SK-N-SH treated with all-trans-retinoic acid at 6 μM for 48 hours (cell line): ENCODE results near the gene TMPO.
"Not testable (repeated sequence)": the region's sequence is repeated elsewhere in the genome, so short reads cannot be mapped to it uniquely, and the experiment has no call there.

Experiments used
- ATAC-seq: fragments of 200-7000 bp; cut with Tn5 transposase; 3 replicates; pipeline ENCODE4 v1.9.1; 2020; ENCODE audit warnings: mild to moderate bottlenecking, moderate library complexity
- ARNTL ChIP-seq: fragments of 450-650 bp; formaldehyde crosslinking; IDR thresholded peaks from 2 replicates; pipeline ENCODE4 v1.5.0; 2020; ENCODE audit warnings: low read depth, mild to moderate bottlenecking, moderate library complexity, borderline replicate concordance
- BACH2 ChIP-seq: fragments of 250-450 bp; sonication (Bioruptor Pico); IDR thresholded peaks from 2 replicates; pipeline ENCODE4 v1.9.0; 2021; ENCODE audit warnings: mild to moderate bottlenecking, borderline replicate concordance
- CSDC2 ChIP-seq: fragments of 250-450 bp; sonication (Bioruptor Pico); IDR thresholded peaks from 2 replicates; pipeline ENCODE4 v1.5.0; 2020; ENCODE audit warnings: mild to moderate bottlenecking, moderate library complexity
- ESRRG ChIP-seq: fragments of 250-450 bp; sonication (Bioruptor Pico); IDR thresholded peaks from 2 replicates; pipeline ENCODE4 v1.6.1; 2021; ENCODE audit warnings: mild to moderate bottlenecking
- ISL1 ChIP-seq: fragments of 250-450 bp; sonication (Bioruptor Pico); IDR thresholded peaks from 2 replicates; pipeline ENCODE4 v2.1.2; 2022; ENCODE audit warnings: mild to moderate bottlenecking, moderate library complexity
- PPARA ChIP-seq: fragments of 250-450 bp; sonication (Bioruptor Pico); IDR thresholded peaks from 2 replicates; pipeline ENCODE4 v1.5.0; 2020; ENCODE audit warnings: mild to moderate bottlenecking, borderline replicate concordance
- SNAI2 ChIP-seq: fragments of 250-450 bp; sonication (Bioruptor Pico); IDR thresholded peaks from 2 replicates; pipeline ENCODE4 v1.5.0; 2020; ENCODE audit warnings: mild to moderate bottlenecking, moderate library complexity
- TCF4 ChIP-seq: fragments of 250-450 bp; sonication (Bioruptor Pico); IDR thresholded peaks from 2 replicates; pipeline ENCODE4 v1.8.0; 2021; ENCODE audit warnings: mild to moderate bottlenecking, moderate library complexity, borderline replicate concordance
- ZC3H10 ChIP-seq: fragments of 250-450 bp; sonication (Bioruptor Pico); IDR thresholded peaks from 2 replicates; pipeline ENCODE4 v1.5.1; 2021; ENCODE audit warnings: mild to moderate bottlenecking, moderate library complexity
- ZNF70 ChIP-seq: fragments of 450-650 bp; formaldehyde crosslinking; IDR thresholded peaks from 2 replicates; pipeline ENCODE4 v1.5.0; 2020; ENCODE audit warnings: mild to moderate bottlenecking, moderate library complexity
- ZNF8 ChIP-seq: fragments of 450-650 bp; formaldehyde crosslinking; IDR thresholded peaks from 2 replicates; pipeline ENCODE4 v1.5.0; 2020; ENCODE audit warnings: mild to moderate bottlenecking, moderate library complexity
- TF ChIP-seq, protein P1 (sequence below): fragments of 250-450 bp; sonication (Bioruptor Pico); IDR thresholded peaks from 2 replicates; pipeline ENCODE4 v1.5.0; 2020; ENCODE audit warnings: mild to moderate bottlenecking, moderate library complexity
- TF ChIP-seq, protein P2 (sequence below): fragments of 250-450 bp; sonication (Bioruptor Pico); IDR thresholded peaks from 2 replicates; pipeline ENCODE4 v1.8.0; 2020; ENCODE audit warnings: mild to moderate bottlenecking, moderate library complexity, borderline replicate concordance

Gene TMPO

DNA sequence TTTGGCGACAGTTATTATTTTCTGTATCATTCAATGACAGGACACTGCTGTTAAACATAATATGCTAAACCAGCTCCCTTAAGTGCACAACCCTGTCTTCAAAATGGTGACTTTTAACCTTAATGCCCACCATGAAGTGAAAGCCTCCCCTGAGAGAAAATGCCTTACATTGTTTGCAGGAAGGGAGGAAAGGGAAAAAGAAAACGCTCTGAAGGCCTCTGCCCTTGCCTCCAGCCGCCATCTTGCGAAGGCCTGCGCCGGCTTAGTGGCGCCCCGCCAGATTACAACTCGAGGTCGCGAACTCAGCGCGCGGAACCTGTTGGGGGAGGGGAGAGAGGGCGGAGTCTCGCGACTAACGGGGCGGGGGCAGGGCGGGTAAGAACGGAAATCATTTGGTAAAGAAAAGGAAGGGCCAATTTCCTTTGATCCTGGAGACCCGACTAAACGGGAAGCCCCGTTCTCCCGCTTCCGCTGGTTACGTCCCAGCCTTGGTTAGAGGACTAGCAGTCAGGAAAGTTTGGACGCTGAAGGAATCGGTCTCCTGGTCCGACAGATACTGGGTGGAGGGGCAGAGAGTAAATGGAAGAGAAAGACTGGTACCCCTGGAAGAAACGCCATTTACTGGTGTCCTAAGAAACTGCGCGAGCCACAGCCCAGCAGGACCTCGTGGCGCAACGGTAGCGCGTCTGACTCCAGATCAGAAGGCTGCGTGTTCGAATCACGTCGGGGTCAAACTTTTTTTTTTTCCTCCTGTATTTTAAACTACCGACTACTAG is 11.6 kb upstream of the TMPO start:
- peak; percentile 78 for ATAC-seq
- no peak for TF ChIP-seq TCF4 (CRISPR knock-in tag)
- TF ChIP-seq ZC3H10 (CRISPR knock-in tag): no peak
- TF ChIP-seq ZNF8 (CRISPR knock-in tag): no peak; the same call in 1 of the 2 replicates
- TF ChIP-seq SNAI2 (CRISPR knock-in tag): peak; percentile 19; the same call in 1 of the 2 replicates
- TF ChIP-seq ISL1 (CRISPR knock-in tag): no peak
- TF ChIP-seq BACH2: no peak
- TF ChIP-seq ESRRG (CRISPR knock-in tag): no peak
- TF ChIP-seq, protein P1, sequence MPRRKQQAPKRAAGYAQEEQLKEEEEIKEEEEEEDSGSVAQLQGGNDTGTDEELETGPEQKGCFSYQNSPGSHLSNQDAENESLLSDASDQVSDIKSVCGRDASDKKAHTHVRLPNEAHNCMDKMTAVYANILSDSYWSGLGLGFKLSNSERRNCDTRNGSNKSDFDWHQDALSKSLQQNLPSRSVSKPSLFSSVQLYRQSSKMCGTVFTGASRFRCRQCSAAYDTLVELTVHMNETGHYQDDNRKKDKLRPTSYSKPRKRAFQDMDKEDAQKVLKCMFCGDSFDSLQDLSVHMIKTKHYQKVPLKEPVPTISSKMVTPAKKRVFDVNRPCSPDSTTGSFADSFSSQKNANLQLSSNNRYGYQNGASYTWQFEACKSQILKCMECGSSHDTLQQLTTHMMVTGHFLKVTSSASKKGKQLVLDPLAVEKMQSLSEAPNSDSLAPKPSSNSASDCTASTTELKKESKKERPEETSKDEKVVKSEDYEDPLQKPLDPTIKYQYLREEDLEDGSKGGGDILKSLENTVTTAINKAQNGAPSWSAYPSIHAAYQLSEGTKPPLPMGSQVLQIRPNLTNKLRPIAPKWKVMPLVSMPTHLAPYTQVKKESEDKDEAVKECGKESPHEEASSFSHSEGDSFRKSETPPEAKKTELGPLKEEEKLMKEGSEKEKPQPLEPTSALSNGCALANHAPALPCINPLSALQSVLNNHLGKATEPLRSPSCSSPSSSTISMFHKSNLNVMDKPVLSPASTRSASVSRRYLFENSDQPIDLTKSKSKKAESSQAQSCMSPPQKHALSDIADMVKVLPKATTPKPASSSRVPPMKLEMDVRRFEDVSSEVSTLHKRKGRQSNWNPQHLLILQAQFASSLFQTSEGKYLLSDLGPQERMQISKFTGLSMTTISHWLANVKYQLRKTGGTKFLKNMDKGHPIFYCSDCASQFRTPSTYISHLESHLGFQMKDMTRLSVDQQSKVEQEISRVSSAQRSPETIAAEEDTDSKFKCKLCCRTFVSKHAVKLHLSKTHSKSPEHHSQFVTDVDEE (CRISPR knock-in tag): peak; percentile 30; the same call in 1 of the 2 replicates

DNA sequence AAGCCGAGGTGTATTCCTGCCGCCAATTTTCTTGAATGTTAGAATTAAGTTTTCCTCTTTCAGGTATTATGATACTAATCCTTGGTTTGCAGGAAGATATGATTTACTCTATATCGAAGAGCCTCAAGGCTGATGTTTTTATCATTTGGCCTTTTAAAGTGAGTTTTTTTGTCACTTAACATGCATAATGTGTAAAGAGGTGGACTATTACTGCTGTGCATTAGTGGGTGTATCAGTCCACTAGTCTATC is 11.1 kb upstream of the TMPO start:
- peak; percentile 3 for ATAC-seq
- TF ChIP-seq SNAI2 (CRISPR knock-in tag) (no peak), CSDC2 (CRISPR knock-in tag) (no peak), ZNF70 (CRISPR knock-in tag) (no peak)
- TF ChIP-seq, protein P2, sequence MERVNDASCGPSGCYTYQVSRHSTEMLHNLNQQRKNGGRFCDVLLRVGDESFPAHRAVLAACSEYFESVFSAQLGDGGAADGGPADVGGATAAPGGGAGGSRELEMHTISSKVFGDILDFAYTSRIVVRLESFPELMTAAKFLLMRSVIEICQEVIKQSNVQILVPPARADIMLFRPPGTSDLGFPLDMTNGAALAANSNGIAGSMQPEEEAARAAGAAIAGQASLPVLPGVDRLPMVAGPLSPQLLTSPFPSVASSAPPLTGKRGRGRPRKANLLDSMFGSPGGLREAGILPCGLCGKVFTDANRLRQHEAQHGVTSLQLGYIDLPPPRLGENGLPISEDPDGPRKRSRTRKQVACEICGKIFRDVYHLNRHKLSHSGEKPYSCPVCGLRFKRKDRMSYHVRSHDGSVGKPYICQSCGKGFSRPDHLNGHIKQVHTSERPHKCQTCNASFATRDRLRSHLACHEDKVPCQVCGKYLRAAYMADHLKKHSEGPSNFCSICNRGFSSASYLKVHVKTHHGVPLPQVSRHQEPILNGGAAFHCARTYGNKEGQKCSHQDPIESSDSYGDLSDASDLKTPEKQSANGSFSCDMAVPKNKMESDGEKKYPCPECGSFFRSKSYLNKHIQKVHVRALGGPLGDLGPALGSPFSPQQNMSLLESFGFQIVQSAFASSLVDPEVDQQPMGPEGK (CRISPR knock-in tag): no peak

DNA sequence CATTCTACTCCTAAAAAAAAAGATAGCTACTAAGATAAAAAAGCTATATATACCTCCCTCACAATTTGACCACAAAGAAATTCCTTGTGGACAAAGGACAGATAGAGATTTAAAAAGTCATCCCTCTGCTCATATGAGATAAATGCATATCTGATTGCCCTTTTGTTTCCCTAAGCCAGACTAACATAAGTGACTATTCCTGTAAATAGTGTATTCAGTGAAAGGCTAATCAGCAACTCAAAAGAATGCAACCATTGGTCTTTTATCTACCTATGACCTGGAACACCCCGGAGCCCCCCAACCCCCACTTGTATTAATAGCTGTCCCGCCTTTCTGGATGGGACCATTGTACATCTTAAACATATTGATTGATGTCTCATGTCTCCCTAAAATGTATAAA is 6.3 kb upstream of the TMPO start:
- ATAC-seq: no peak
- no peak for TF ChIP-seq ARNTL
- no peak for TF ChIP-seq ESRRG (CRISPR knock-in tag)
- TF ChIP-seq SNAI2 (CRISPR knock-in tag): no peak
- TF ChIP-seq PPARA (CRISPR knock-in tag): no peak
- no peak for TF ChIP-seq ZC3H10 (CRISPR knock-in tag)

DNA sequence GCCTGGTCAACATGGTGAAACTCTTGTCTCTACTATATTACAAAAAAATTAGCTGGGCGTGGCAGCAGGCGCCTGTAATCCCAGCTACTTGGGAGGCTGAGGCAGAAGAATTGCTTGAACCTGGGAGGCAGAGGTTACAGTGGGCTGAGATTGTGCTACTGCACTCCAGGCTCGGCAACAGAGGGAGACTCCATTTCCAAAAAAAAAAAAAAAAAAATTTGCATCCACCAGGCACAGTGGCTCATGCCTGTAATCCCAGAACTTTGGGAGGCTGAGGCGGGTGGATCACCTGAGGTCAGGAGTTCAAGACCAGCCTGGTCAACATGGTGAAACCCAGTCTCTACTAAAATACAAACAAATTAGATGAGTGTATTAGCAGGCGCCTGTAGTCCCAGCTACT is 3.6 kb upstream of the TMPO start:
- ATAC-seq: not testable (repeated sequence)

DNA sequence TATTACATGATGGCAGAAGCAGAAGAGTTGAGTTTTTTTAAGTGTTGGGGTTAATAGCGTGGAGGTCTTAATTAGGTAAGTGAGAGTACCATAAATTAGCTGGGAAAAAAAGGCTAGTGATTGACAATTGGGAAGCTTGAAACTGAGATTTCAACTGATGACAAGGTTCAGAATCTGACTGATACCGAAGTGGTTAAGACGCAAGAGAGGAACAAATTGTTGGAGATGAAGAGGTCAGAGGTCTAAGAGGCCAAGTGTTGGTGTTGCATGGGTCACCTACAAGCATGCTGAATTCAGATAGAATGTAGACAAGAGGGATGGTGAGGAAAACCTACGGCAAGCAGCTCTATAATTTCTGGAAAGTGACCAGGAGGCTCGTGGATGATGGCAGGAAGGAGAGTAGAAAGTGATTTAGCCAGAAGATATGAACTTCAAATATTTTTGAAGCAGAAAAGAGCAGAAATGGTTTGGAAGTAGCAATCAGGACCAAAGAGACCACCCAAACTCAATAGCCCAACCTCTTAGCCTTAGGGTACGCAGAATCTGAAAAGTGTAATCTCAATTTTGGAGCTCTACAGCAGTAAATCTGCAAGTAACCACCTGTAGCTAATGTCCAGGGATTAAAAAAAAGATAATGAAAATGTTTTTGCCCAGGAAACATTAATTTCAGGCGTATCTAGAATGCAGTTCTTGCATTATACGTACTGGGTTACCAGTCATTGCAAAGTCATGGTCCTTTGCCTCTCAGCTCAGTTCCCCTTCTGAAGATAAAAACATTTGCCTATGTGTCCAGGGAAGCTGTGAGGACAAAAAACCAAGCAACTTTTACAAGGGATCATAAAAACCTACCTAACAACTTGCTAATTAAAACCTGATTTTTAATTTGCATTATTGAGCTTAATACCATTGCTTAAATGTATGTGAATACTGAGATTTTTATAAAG is 1.7 kb upstream of the TMPO start:
- no peak for ATAC-seq
- no peak for TF ChIP-seq ISL1 (CRISPR knock-in tag)

DNA sequence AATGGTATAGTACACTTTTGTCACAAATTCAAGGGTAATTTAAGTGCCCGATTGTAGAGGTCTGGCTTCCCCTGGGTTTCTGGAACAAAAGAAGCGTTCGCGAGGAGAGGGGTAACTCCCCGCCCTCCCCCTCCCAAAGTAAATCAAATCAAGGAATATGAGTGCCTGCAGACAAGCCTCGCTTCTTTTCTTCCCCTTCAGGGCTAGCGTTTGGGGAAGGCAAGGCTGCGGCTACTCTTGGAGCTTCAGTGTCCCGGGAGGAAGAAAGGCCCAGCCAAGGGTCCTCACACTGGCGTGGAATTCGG is 456 bp upstream of the TMPO start:
- peak; percentile 39 for ATAC-seq

More for the DNA sequence above, 456 bp upstream of the TMPO start:
- TF ChIP-seq SNAI2 (CRISPR knock-in tag): no peak
- TF ChIP-seq, protein P2 (CRISPR knock-in tag): no peak
